GDM1 (cell line): Measurements from ENCODE around the gene WNT10A.

Source experiments
- DNase-seq: peaks from one replicate; lab custom pipeline; 2025; lab: John Stamatoyannopoulos, UW

WNT10A gene

GRCh38 chr2:218857371-218858137, 23.1 kb upstream of the WNT10A start:
- DNase-seq = no peak

- no peak for DNase-seq
Measured at GRCh38 chr2:218858138-218858445, 22.6 kb upstream of the WNT10A start.

GRCh38 chr2:218858671-218859555, 21.7 kb upstream of the WNT10A start:
- DNase-seq = no peak

- no peak for DNase-seq
Measured at GRCh38 chr2:218859556-218859987, 21.1 kb upstream of the WNT10A start, which contains the start of gene WNT6. Gene WNT6, plus strand, starts transcription at chr2:218859805. Its CDS starts 233 bp downstream, at chr2:218860038.

- no peak for DNase-seq
Measured at GRCh38 chr2:218859988-218860831, 20.4 kb upstream of the WNT10A start.

GRCh38 chr2:218860950-218861381, 19.7 kb upstream of the WNT10A start:
- no peak for DNase-seq

- no peak for DNase-seq
Measured at GRCh38 chr2:218861645-218862318, 18.9 kb upstream of the WNT10A start.

GRCh38 chr2:218863021-218863520, 17.6 kb upstream of the WNT10A start:
- DNase-seq = no peak

- no peak for DNase-seq
Measured at GRCh38 chr2:218865396-218865795, 15.3 kb upstream of the WNT10A start.

GRCh38 chr2:218865999-218866398, 14.7 kb upstream of the WNT10A start:
- DNase-seq = no peak

GRCh38 chr2:218867900-218868299, 12.8 kb upstream of the WNT10A start:
- no peak for DNase-seq

GRCh38 chr2:218869064-218869463, 11.6 kb upstream of the WNT10A start:
- DNase-seq = no peak

GRCh38 chr2:218870984-218871344, 9.7 kb upstream of the WNT10A start:
- no peak for DNase-seq

GRCh38 chr2:218871345-218872302, 9.0 kb upstream of the WNT10A start:
- no peak for DNase-seq

- DNase-seq = no peak
Measured at GRCh38 chr2:218872645-218873358, 7.8 kb upstream of the WNT10A start.

- DNase-seq = no peak
Measured at GRCh38 chr2:218873359-218874194, 7.1 kb upstream of the WNT10A start.

GRCh38 chr2:218875692-218876246, 4.9 kb upstream of the WNT10A start:
- DNase-seq = no peak

- DNase-seq = no peak
Measured at GRCh38 chr2:218876562-218877219, 4.0 kb upstream of the WNT10A start.
